ENCODE measurements around the gene NAGPA.

The NAGPA gene

GRCh38 chr16:5044011-5044540 lies 10.3 kb upstream of the NAGPA start:
- Mint-ChIP-seq H3K27me3 (ENCODE audit: low read depth) (peaks cover 7% of the 10 kb centered on the region), H3K9me3 (peaks cover 7% of the 10 kb centered on the region), H3K4me3 (no peak overlapping the region), H3K36me3 (ENCODE audit: low read depth) (no peaks in the 10 kb centered on the region), H3K27ac (no peak overlapping the region), H3K4me1 (ENCODE audit: low read depth) (peaks cover 1% of the 10 kb centered on the region)

GRCh38 chr16:5042574-5043171 lies 8.9 kb upstream of the NAGPA start:
- H3K36me3 Mint-ChIP-seq (ENCODE audit: low read depth), result no peaks in the 10 kb centered on the region
- no peaks in the 10 kb centered on the region for H3K9me3 Mint-ChIP-seq
- no peak overlapping the region for H3K27ac Mint-ChIP-seq
- H3K4me1 Mint-ChIP-seq (ENCODE audit: low read depth), result no peaks in the 10 kb centered on the region
- H3K27me3 Mint-ChIP-seq (ENCODE audit: low read depth), result no peaks in the 10 kb centered on the region
- no peak overlapping the region for H3K4me3 Mint-ChIP-seq

GRCh38 chr16:5041600-5042133 lies 7.9 kb upstream of the NAGPA start:
- Mint-ChIP-seq H3K9me3 (no peaks in the 10 kb centered on the region), H3K27me3 (ENCODE audit: low read depth) (no peaks in the 10 kb centered on the region), H3K4me3 (no peak overlapping the region), H3K27ac (no peak overlapping the region), H3K36me3 (ENCODE audit: low read depth) (no peaks in the 10 kb centered on the region), H3K4me1 (ENCODE audit: low read depth) (no peaks in the 10 kb centered on the region)

GRCh38 chr16:5040451-5040850 lies 6.7 kb upstream of the NAGPA start:
- no peaks in the 10 kb centered on the region for H3K9me3 Mint-ChIP-seq

GRCh38 chr16:5036228-5037156 lies 2.8 kb upstream of the NAGPA start:
- Mint-ChIP-seq H3K36me3 (ENCODE audit: low read depth) (no peaks in the 10 kb centered on the region), H3K27ac (no peak overlapping the region), H3K9me3 (no peaks in the 10 kb centered on the region), H3K4me1 (ENCODE audit: low read depth) (peaks cover 12% of the 10 kb centered on the region), H3K27me3 (ENCODE audit: low read depth) (no peaks in the 10 kb centered on the region), H3K4me3 (no peak overlapping the region)

More at GRCh38 chr16:5040451-5040850, 6.7 kb upstream of the NAGPA start:
- no peaks in the 10 kb centered on the region for H3K4me1 Mint-ChIP-seq (ENCODE audit: low read depth)
- no peaks in the 10 kb centered on the region for H3K27me3 Mint-ChIP-seq (ENCODE audit: low read depth)
- H3K4me3 Mint-ChIP-seq, result no peak overlapping the region
- no peak overlapping the region for H3K27ac Mint-ChIP-seq
- no peaks in the 10 kb centered on the region for H3K36me3 Mint-ChIP-seq (ENCODE audit: low read depth)

GRCh38 chr16:5035909-5036227 lies 2.1 kb upstream of the NAGPA start:
- no peaks in the 10 kb centered on the region for H3K36me3 Mint-ChIP-seq (ENCODE audit: low read depth)
- peaks cover 12% of the 10 kb centered on the region for H3K4me1 Mint-ChIP-seq (ENCODE audit: low read depth)
- peak overlapping the region; percentile 51 for H3K4me3 Mint-ChIP-seq
- no peaks in the 10 kb centered on the region for H3K27me3 Mint-ChIP-seq (ENCODE audit: low read depth)
- no peaks in the 10 kb centered on the region for H3K9me3 Mint-ChIP-seq
- H3K27ac Mint-ChIP-seq, result no peak overlapping the region

- Mint-ChIP-seq H3K4me1 (ENCODE audit: low read depth) (peaks cover 12% of the 10 kb centered on the region), H3K27ac (peak overlapping the region; percentile 72)
Observed at GRCh38 chr16:5034167-5034523, 410 bp upstream of the NAGPA start.

GRCh38 chr16:5032748-5033167 lies 977 bp downstream of the NAGPA start:
- H3K27me3 Mint-ChIP-seq (ENCODE audit: low read depth), result no peaks in the 10 kb centered on the region
- no peaks in the 10 kb centered on the region for H3K9me3 Mint-ChIP-seq
- no peaks in the 10 kb centered on the region for H3K36me3 Mint-ChIP-seq (ENCODE audit: low read depth)
- peak overlapping the region; percentile 41 for H3K4me3 Mint-ChIP-seq
- H3K27ac Mint-ChIP-seq, result no peak overlapping the region
- H3K4me1 Mint-ChIP-seq (ENCODE audit: low read depth), result peaks cover 12% of the 10 kb centered on the region

More at GRCh38 chr16:5034167-5034523, 410 bp upstream of the NAGPA start:
- Mint-ChIP-seq H3K4me3 (peak overlapping the region; percentile 79), H3K27me3 (ENCODE audit: low read depth) (no peaks in the 10 kb centered on the region), H3K9me3 (no peaks in the 10 kb centered on the region), H3K36me3 (ENCODE audit: low read depth) (no peaks in the 10 kb centered on the region)

GRCh38 chr16:5031601-5032000 lies 2.1 kb downstream of the NAGPA start:
- Mint-ChIP-seq H3K27ac (no peak overlapping the region), H3K4me1 (ENCODE audit: low read depth) (peaks cover 12% of the 10 kb centered on the region), H3K4me3 (no peak overlapping the region), H3K36me3 (ENCODE audit: low read depth) (no peaks in the 10 kb centered on the region), H3K27me3 (ENCODE audit: low read depth) (no peaks in the 10 kb centered on the region), H3K9me3 (no peaks in the 10 kb centered on the region)

- H3K27ac Mint-ChIP-seq, result no peak overlapping the region
- H3K36me3 Mint-ChIP-seq (ENCODE audit: low read depth), result no peaks in the 10 kb centered on the region
- H3K27me3 Mint-ChIP-seq (ENCODE audit: low read depth), result no peaks in the 10 kb centered on the region
- H3K9me3 Mint-ChIP-seq, result no peaks in the 10 kb centered on the region
- no peak overlapping the region for H3K4me3 Mint-ChIP-seq
- peaks cover 12% of the 10 kb centered on the region for H3K4me1 Mint-ChIP-seq (ENCODE audit: low read depth)
Observed at GRCh38 chr16:5030251-5030870, 3.4 kb downstream of the NAGPA start.

- H3K27ac Mint-ChIP-seq, result no peak overlapping the region
- no peaks in the 10 kb centered on the region for H3K27me3 Mint-ChIP-seq (ENCODE audit: low read depth)
- no peak overlapping the region for H3K4me3 Mint-ChIP-seq
- H3K9me3 Mint-ChIP-seq, result no peaks in the 10 kb centered on the region
- H3K4me1 Mint-ChIP-seq (ENCODE audit: low read depth), result peaks cover 6% of the 10 kb centered on the region
- H3K36me3 Mint-ChIP-seq (ENCODE audit: low read depth), result no peaks in the 10 kb centered on the region
Observed at GRCh38 chr16:5028950-5029475, 4.7 kb downstream of the NAGPA start.

- H3K36me3 Mint-ChIP-seq (ENCODE audit: low read depth), result no peaks in the 10 kb centered on the region
Observed at GRCh38 chr16:5027575-5028235, 6.0 kb downstream of the NAGPA start.

GRCh38 chr16:5027086-5027485 lies 6.6 kb downstream of the NAGPA start:
- Mint-ChIP-seq H3K4me1 (ENCODE audit: low read depth) (no peaks in the 10 kb centered on the region), H3K4me3 (no peak overlapping the region), H3K27ac (no peak overlapping the region), H3K9me3 (no peaks in the 10 kb centered on the region), H3K36me3 (ENCODE audit: low read depth) (no peaks in the 10 kb centered on the region), H3K27me3 (ENCODE audit: low read depth) (no peaks in the 10 kb centered on the region)

More at GRCh38 chr16:5027575-5028235, 6.0 kb downstream of the NAGPA start:
- Mint-ChIP-seq H3K27ac (no peak overlapping the region), H3K4me1 (ENCODE audit: low read depth) (peaks cover under 1% of the 10 kb centered on the region), H3K9me3 (no peaks in the 10 kb centered on the region), H3K4me3 (no peak overlapping the region), H3K27me3 (ENCODE audit: low read depth) (no peaks in the 10 kb centered on the region)

- no peaks in the 10 kb centered on the region for H3K36me3 Mint-ChIP-seq (ENCODE audit: low read depth)
- no peaks in the 10 kb centered on the region for H3K4me1 Mint-ChIP-seq (ENCODE audit: low read depth)
- no peaks in the 10 kb centered on the region for H3K9me3 Mint-ChIP-seq
- no peaks in the 10 kb centered on the region for H3K27me3 Mint-ChIP-seq (ENCODE audit: low read depth)
- no peak overlapping the region for H3K4me3 Mint-ChIP-seq
- H3K27ac Mint-ChIP-seq, result no peak overlapping the region
Observed at GRCh38 chr16:5026664-5027063, 7.1 kb downstream of the NAGPA start.
